Central memory CD4-positive, alpha-beta T cell (primary cell): ENCODE data around the gene METTL2B.
"Not testable (repeated sequence)": the region's sequence is repeated elsewhere in the genome, so short reads cannot be mapped to it uniquely, and the experiment has no call there.

Experiments
- DNase-seq: peaks from one replicate; pipeline ENCODE4 v3.0.0; 2022

The METTL2B gene

GRCh38 chr7:128529191-128529590 lies 52.6 kb downstream of the METTL2B start:
- not testable (repeated sequence) for DNase-seq

DNA sequence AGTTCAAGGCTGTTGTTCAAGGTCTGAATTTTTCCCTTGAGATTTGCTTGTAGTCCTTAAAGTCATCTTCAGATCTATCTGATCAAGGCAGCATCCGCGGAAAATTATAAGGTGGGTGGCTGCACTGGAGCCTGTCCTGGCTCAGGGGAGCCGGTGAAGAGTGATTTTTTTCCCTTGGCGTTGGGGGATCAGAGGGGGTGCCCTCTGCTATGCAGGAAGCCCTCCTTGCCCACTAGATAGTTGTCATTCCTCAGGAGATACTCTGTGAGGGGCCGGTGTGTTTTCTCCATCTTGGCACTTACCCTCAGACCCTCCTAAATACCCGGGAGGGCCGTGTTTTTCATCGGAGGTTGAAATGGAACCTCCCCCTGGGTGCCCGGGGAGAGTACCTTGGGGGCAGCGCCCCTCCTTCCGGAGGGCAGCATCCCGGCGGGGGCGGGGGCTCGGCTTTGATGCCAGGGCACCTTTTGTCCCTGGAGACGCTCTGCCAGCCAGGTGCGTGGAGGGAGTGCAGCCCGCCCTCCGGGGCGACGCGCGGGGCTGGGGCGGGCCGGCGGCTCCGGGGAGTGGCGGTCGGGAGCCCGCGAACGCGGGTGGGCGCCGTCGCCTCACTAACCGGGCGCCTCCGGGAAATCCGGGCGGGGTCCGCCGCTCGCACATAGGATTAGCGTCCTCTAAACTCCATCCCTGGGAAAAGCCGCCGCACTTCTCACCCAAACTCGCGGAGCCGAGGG lies 53.7 kb downstream of the METTL2B start:
- peak; percentile 51 for DNase-seq

DNA sequence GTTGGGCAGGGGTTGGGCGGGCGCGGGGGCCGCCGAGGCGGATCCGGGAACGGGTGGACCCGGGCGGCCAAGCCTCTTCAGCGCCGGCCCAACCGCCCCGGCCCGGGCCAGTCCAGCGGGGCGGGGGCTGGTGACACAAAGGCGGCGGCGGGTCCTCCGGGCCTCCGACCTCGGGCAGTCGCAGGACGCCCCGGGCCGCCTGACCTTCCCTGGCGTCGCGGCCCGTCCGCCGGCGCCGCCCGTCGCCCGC lies 54.2 kb downstream of the METTL2B start:
- no peak for DNase-seq

GRCh38 chr7:128531105-128531954 lies 54.8 kb downstream of the METTL2B start:
- DNase-seq = peak; percentile 78

- peak; percentile 33 for DNase-seq
These were observed 55.5 kb downstream of the METTL2B start for GRCh38 chr7:128531955-128532478.

DNA sequence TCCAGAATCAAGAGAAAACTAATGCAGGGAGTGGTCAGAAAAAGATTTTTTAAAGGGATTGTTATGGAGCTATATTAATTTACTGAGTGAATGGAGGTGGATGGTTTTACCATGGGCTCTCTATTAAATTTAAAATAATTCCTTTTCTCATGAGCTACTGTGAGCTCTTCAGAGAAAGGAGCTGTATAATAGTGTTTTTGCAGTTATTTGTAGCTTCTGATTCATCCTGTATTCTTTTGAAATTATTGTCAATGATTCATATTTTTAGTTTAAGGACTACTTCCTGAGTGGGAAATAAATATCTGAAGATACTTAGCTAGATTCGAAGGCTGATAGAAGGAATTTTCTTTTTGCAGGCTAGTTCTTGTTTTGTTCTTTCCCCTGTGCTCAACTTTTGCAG lies 56.4 kb downstream of the METTL2B start:
- DNase-seq = not testable (repeated sequence)

- peak; percentile 37 for DNase-seq
These were observed 60.9 kb downstream of the METTL2B start for GRCh38 chr7:128537410-128537809.

- not testable (repeated sequence) for DNase-seq
These were observed 66.0 kb downstream of the METTL2B start for GRCh38 chr7:128542530-128542929.

- not testable (repeated sequence) for DNase-seq
These were observed 66.8 kb downstream of the METTL2B start for GRCh38 chr7:128543300-128543699.

DNA sequence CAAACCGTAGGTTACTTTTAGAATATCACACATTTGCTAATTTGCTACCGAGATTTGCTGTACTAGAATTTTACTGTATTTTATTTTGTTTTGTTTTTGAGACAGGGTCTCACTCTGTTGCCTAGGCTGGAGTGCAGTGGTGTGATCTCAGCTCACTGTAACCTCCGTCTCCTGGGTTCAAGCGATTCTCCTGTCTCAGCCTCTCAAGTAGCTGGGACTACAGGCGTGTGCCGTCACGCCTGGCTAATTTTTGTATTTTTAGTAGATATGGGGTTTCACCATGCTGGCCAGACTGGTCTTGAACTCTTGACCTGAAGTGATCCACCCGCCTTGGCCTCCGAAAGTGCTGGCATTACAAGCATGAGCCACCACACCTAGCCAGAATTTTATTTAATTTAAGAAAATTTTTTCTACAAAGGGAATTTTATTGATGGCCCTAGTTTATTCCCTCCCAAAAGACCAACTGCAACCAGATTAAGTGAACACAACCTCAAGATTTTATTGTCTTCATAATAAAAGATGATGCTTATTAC lies 69.8 kb downstream of the METTL2B start:
- DNase-seq = not testable (repeated sequence)

DNA sequence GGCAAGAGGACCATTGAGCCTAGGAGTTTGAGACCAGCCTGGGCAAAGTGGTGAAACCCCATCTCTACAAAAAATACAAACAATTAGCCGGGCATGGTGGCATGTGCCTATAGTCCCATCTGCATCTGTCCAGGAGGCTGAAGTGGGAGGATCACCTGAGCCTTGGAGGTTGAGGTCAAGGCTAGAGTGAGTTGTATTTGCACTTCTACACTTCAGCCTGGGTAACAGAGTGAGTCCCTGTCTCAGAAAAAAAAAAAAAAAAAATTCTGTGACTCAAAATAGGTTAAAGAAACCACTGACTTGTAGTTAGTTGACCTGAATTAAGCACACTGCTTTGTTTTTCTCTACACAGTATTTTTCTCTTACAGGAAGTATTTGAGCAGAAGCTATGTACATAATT lies 74.4 kb downstream of the METTL2B start:
- no peak for DNase-seq

DNA sequence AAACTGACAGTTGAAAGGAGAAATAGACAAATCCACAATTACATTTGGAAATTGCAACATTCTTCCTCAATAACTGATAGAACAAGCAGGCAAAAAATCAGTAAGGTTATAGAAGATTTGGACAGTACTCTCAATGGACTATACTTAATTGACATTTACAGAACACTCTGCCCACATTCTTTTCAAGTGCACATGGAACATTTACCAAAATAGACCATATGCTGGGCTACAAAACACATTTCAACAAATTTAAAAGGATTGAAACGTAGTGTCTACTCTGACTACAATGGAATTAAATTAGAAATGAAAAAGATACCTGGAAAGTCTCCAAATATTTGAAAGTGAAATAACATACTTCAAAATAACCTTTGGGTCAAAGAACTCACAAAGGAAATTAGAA lies 77.8 kb downstream of the METTL2B start:
- DNase-seq = not testable (repeated sequence)
